ENCODE measurements around the gene G3BP2. TPM values are rescaled to one million over a fixed set of nuclear protein-coding genes. Genes with fewer than 3 reads are reported as not detected.

The G3BP2 gene
- 111 TPM for total RNA-seq
- 31.4 TPM for polyA plus RNA-seq (ENCODE audit: insufficient read depth, low read depth, low replicate concordance)
- long read RNA-seq, donor 1, full-length matches to known transcripts, result 10 of 10 reads
- long read RNA-seq, donor 1, partial matches to known transcripts, result 0 of 10 reads
- long read RNA-seq, donor 1, other reads (novel, unspliced or antisense), result 0 of 10 reads
- long read RNA-seq, donor 2, full-length matches to known transcripts, result 18 of 18 reads
- long read RNA-seq, donor 2, partial matches to known transcripts, result 0 of 18 reads
- long read RNA-seq, donor 2, other reads (novel, unspliced or antisense), result 0 of 18 reads
- long read RNA-seq, donor 3, full-length matches to known transcripts, result 34 of 41 reads
- long read RNA-seq, donor 3, partial matches to known transcripts, result 7 of 41 reads
- long read RNA-seq, donor 3, other reads (novel, unspliced or antisense), result 0 of 41 reads
- long read RNA-seq, donor 4, full-length matches to known transcripts, result 26 of 26 reads
- long read RNA-seq, donor 4, partial matches to known transcripts, result 0 of 26 reads
- long read RNA-seq, donor 4, other reads (novel, unspliced or antisense), result 0 of 26 reads
- long read RNA-seq, donor 5, partial matches to known transcripts, result 0 of 3 reads
- long read RNA-seq, donor 5, other reads (novel, unspliced or antisense), result 0 of 3 reads
- long read RNA-seq, donor 6, full-length matches to known transcripts, result 28 of 28 reads
- long read RNA-seq, donor 6, partial matches to known transcripts, result 0 of 28 reads
- long read RNA-seq, donor 6, other reads (novel, unspliced or antisense), result 0 of 28 reads
- long read RNA-seq, donor 7, full-length matches to known transcripts, result 59 of 78 reads
- long read RNA-seq, donor 7, partial matches to known transcripts, result 6 of 78 reads
- long read RNA-seq, donor 7, other reads (novel, unspliced or antisense), result 13 of 78 reads
- long read RNA-seq, donor 8, full-length matches to known transcripts, result 16 of 60 reads
- long read RNA-seq, donor 8, partial matches to known transcripts, result 44 of 60 reads
- long read RNA-seq, donor 8, other reads (novel, unspliced or antisense), result 0 of 60 reads
- long read RNA-seq, donor 9, transcript G3BP2-201 (11 exons, 2,609 nt), result major isoform, 9 of 9 reads
- long read RNA-seq, donor 9, partial matches to known transcripts, result 0 of 9 reads
- long read RNA-seq, donor 9, other reads (novel, unspliced or antisense), result 0 of 9 reads
- long read RNA-seq, donor 10, transcript G3BP2-201 (11 exons, 2,609 nt), result major isoform, 16 of 23 reads
- long read RNA-seq, donor 10, partial matches to known transcripts, result 7 of 23 reads
- long read RNA-seq, donor 10, other reads (novel, unspliced or antisense), result 0 of 23 reads

DNA sequence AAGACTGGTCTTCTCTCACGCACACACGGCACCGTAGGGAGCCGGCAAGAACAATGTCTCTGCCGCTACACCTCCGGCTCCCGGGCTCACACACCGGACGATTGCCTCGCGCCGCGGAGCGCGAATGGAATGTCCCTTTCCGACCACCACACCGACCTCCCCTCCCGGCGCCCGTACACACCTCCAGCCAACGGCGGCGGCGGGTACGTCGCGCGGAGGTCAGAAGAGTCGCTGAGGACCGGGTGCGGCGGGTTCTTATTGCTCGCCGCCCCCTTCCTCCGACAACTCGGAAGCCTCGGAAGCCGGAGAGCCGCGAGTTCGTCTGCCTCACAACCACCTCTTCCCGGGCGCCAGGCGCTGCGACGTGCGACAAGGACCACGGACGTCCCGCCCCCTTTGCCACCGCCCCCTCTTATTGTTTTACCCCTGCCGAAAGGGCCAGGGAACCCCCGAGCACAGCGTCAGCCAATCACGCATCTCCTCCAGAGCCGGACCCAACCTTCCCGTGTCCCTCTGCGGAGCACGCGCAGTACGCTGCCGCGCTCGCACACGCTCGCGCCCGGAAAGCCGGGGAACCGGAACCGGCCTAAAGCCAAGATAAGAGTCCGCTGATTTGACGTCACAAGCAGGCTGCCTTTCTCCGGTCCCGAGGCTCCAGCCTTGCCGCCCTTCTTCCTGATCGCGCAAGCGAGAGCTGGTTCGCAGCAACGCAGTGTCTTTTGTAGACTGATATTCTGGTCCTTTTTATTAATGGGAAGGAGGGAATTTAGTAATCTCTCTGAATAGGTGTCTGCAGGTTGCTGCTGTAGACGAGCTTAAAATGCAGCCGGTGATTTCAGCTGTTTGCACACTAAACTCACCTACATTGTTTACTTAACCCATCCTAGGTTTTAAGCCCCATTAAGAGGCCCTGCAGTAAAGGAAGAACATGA, at the start of gene G3BP2:
TSS of gene G3BP2 (minus strand) at position 385 of the 932 bp plus-strand sequence. CDS start 11,386 bp downstream, outside the sequence.
- no peaks in the 10 kb centered on the region for H3K27me3 ChIP-seq (ENCODE audit: control insufficient read depth, insufficient read depth, low read length)
- peak within 1 kb of the TSS; percentile 87 to 97 (median 95) for H3K9ac ChIP-seq (ENCODE audit: low read length in 3 of 3)
- no peak for TF ChIP-seq CTCF (IDR thresholded peaks at IDR 0.05; ENCODE audit: borderline replicate concordance, extremely low read depth, insufficient read depth)
- no peaks in the 10 kb centered on the region for H3K9me3 ChIP-seq (ENCODE audit: control insufficient read depth in 2 of 3, insufficient read depth in 1 of 3, low read length in 3 of 3)
- peak within 1 kb of the TSS; percentile 95 to 100 for H3K27ac ChIP-seq (ENCODE audit: low read depth in 2 of 2, low read length in 2 of 2)
- peak; percentile 99 to 100 (median 99) for DNase-seq
- H3K36me3 ChIP-seq (ENCODE audit: control insufficient read depth in 2 of 3, insufficient read depth in 3 of 3, low read length in 3 of 3), result no peaks in the 10 kb centered on the region
- intact Hi-C loops (cut with DNase I), result no loop called here
- H3K4me3 ChIP-seq (ENCODE audit: low read length in 3 of 3), result peak within 1 kb of the TSS; percentile 83 to 94 (median 84)
- peaks cover 0 to 18% (median 10%) of the 10 kb centered on the region in 3 donors for H3K4me1 ChIP-seq (ENCODE audit: control insufficient read depth in 2 of 3, insufficient read depth in 2 of 3, low read depth in 1 of 3, low read length in 3 of 3)
- peak; percentile 87 for FAIRE-seq

DNA sequence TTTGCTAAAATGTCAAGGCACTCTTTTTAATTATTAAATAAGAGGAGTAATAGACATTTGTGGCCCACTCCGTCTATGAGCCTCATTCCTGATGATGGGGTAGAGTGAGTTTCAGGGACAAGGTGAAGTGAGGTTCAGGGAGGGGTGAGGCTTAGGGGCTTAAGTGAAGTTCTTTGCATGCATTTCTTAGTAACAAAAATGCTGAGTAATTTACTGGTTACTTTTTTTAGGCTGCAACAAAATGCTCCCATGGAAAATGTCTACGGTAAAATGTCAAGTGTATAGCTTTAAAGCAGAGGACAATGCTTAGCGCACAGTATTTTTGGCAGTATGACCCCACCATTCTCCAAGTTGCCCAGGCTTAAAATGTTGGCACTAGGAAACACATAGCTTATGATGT, 49.2 kb upstream of the G3BP2 start:
- intact Hi-C loops (cut with DNase I), result no loop called here
- H3K27ac ChIP-seq (ENCODE audit: low read depth in 2 of 2, low read length in 2 of 2), result no peak overlapping the region

More for the DNA sequence above, 49.2 kb upstream of the G3BP2 start:
- no peak for FAIRE-seq
- H3K27me3 ChIP-seq (ENCODE audit: control insufficient read depth, insufficient read depth, low read length), result no peaks in the 10 kb centered on the region
- TF ChIP-seq CTCF (IDR thresholded peaks at IDR 0.05; ENCODE audit: borderline replicate concordance, extremely low read depth, insufficient read depth), result no peak
- DNase-seq, result no peak
- no peaks in the 10 kb centered on the region for H3K9me3 ChIP-seq (ENCODE audit: control insufficient read depth in 2 of 3, insufficient read depth in 1 of 3, low read length in 3 of 3)
- H3K4me1 ChIP-seq (ENCODE audit: control insufficient read depth in 2 of 3, insufficient read depth in 2 of 3, low read depth in 1 of 3, low read length in 3 of 3), result peaks cover 7 to 15% (median 14%) of the 10 kb centered on the region in 3 donors
- H3K4me3 ChIP-seq (ENCODE audit: low read length in 3 of 3), result no peak overlapping the region
- H3K9ac ChIP-seq (ENCODE audit: low read length in 3 of 3), result no peak overlapping the region
- no peaks in the 10 kb centered on the region for H3K36me3 ChIP-seq (ENCODE audit: control insufficient read depth in 2 of 3, insufficient read depth in 3 of 3, low read length in 3 of 3)
